Activated CD8-positive, alpha-beta memory T cell treated with anti-CD3 and anti-CD28 coated beads, Interleukin-2, amount 50 U/mL, for 24 hours (primary cell): ENCODE results near the gene ZBTB49.

ENCODE experiments used
- DNase-seq: peaks from one replicate; pipeline ENCODE4 v3.0.0-alpha.2; 2020; ENCODE audit errors: extremely low read depth

Gene ZBTB49

GRCh38 chr4:4284827-4285618, 5.0 kb upstream of the ZBTB49 start:
- no peak for DNase-seq

- DNase-seq, result no peak
Measured at GRCh38 chr4:4288098-4288497, 2.0 kb upstream of the ZBTB49 start.

GRCh38 chr4:4289055-4289454, 996 bp upstream of the ZBTB49 start:
- no peak for DNase-seq

GRCh38 chr4:4289597-4289940, 482 bp upstream of the ZBTB49 start:
- no peak for DNase-seq

- DNase-seq, result no peak
Measured at GRCh38 chr4:4293279-4293678, 3.2 kb downstream of the ZBTB49 start.

- no peak for DNase-seq
Measured at GRCh38 chr4:4296283-4296846, 6.3 kb downstream of the ZBTB49 start.

GRCh38 chr4:4299006-4299405, 9.0 kb downstream of the ZBTB49 start:
- no peak for DNase-seq

- DNase-seq, result no peak
Measured at GRCh38 chr4:4302001-4302400, 11.9 kb downstream of the ZBTB49 start.

- DNase-seq, result no peak
Measured at GRCh38 chr4:4302416-4302815, 12.4 kb downstream of the ZBTB49 start.

GRCh38 chr4:4306920-4307319, 16.9 kb downstream of the ZBTB49 start:
- DNase-seq, result no peak

- no peak for DNase-seq
Measured at GRCh38 chr4:4308800-4309441, 18.9 kb downstream of the ZBTB49 start.

- DNase-seq, result no peak
Measured at GRCh38 chr4:4311193-4311592, 21.1 kb downstream of the ZBTB49 start.

- no peak for DNase-seq
Measured at GRCh38 chr4:4315461-4316149, 25.6 kb downstream of the ZBTB49 start.

- no peak for DNase-seq
Measured at GRCh38 chr4:4316150-4316495, 26.1 kb downstream of the ZBTB49 start.

- no peak for DNase-seq
Measured at GRCh38 chr4:4317496-4318232, 27.6 kb downstream of the ZBTB49 start.

GRCh38 chr4:4320528-4320927, 30.5 kb downstream of the ZBTB49 start:
- no peak for DNase-seq

GRCh38 chr4:4320951-4321714, 31.1 kb downstream of the ZBTB49 start:
- DNase-seq, result no peak

- DNase-seq, result no peak
Measured at GRCh38 chr4:4321951-4322688, 32.1 kb downstream of the ZBTB49 start.

GRCh38 chr4:4323705-4324534, 33.9 kb downstream of the ZBTB49 start:
- no peak for DNase-seq

- DNase-seq, result no peak
Measured at GRCh38 chr4:4325321-4325720, 35.3 kb downstream of the ZBTB49 start.
